ENCODE measurements around the gene SOWAHA. TPM values are rescaled to one million over a fixed set of nuclear protein-coding genes. Genes with fewer than 3 reads are reported as not detected.

Gene SOWAHA
- total and polyA plus RNA-seq, 2 experiments from 2014 or later, result not detected

- Histone ChIP-seq H3K4me3 (no peak overlapping the region), H3K4me1 (ENCODE audit: low read depth) (peaks cover 11% of the 10 kb centered on the region)
These were observed 27.7 kb upstream of the SOWAHA start for GRCh38 chr5:132785365-132785764.

GRCh38 chr5:132785864-132786263, 27.2 kb upstream of the SOWAHA start:
- DNase-seq (ENCODE audit: low read depth in 1 of 2, low spot score in 1 of 2), result no peak
- H3K27ac ChIP-seq, result peak overlapping the region; percentile 55
- TF ChIP-seq CTCF (IDR thresholded peaks at IDR 0.05; ENCODE audit: low read depth, low read length), result no peak
- peaks cover 11% of the 10 kb centered on the region for H3K4me1 ChIP-seq (ENCODE audit: low read depth)
- peaks cover 18% of the 10 kb centered on the region for H3K27me3 ChIP-seq
- no peaks in the 10 kb centered on the region for H3K36me3 ChIP-seq
- no peaks in the 10 kb centered on the region for H3K9me3 ChIP-seq (ENCODE audit: low read depth)
- H3K4me3 ChIP-seq, result no peak overlapping the region

More at GRCh38 chr5:132785365-132785764, 27.7 kb upstream of the SOWAHA start:
- peak in 1 of 2 donors; percentile 20 for DNase-seq (ENCODE audit: low read depth in 1 of 2, low spot score in 1 of 2)
- peak overlapping the region; percentile 55 for H3K27ac ChIP-seq
- H3K36me3 ChIP-seq, result no peaks in the 10 kb centered on the region
- TF ChIP-seq CTCF (IDR thresholded peaks at IDR 0.05; ENCODE audit: low read depth, low read length), result no peak
- H3K9me3 ChIP-seq (ENCODE audit: low read depth), result no peaks in the 10 kb centered on the region
- peaks cover 23% of the 10 kb centered on the region for H3K27me3 ChIP-seq

DNA sequence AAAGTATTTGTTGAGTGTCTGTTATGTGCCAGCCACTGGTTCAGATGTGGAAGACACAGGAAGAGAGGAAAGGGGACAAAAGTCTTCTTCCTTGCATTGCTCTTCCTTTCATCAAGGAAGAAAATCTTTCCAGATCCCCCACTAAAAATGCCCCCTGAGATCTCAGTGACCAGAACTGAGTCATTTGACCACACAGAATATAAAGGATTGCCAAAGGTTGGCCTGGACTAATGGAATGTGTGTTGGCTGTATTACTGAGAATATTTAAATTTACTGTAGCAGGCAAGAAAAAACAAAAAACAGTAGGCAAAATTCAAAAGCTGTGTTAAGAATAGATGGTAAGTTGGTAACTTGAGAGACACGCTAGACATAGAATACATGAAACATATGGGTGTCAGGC, 26.0 kb upstream of the SOWAHA start:
- Histone ChIP-seq H3K27ac (no peak overlapping the region), H3K4me3 (no peak overlapping the region), H3K4me1 (ENCODE audit: low read depth) (peaks cover 11% of the 10 kb centered on the region), H3K36me3 (no peaks in the 10 kb centered on the region), H3K9me3 (ENCODE audit: low read depth) (no peaks in the 10 kb centered on the region), H3K27me3 (peaks cover 8% of the 10 kb centered on the region)
- no peak for TF ChIP-seq CTCF (IDR thresholded peaks at IDR 0.05; ENCODE audit: low read depth, low read length)
- DNase-seq (ENCODE audit: low read depth in 1 of 2, low spot score in 1 of 2), result peak in 1 of 2 donors; percentile 45

DNA sequence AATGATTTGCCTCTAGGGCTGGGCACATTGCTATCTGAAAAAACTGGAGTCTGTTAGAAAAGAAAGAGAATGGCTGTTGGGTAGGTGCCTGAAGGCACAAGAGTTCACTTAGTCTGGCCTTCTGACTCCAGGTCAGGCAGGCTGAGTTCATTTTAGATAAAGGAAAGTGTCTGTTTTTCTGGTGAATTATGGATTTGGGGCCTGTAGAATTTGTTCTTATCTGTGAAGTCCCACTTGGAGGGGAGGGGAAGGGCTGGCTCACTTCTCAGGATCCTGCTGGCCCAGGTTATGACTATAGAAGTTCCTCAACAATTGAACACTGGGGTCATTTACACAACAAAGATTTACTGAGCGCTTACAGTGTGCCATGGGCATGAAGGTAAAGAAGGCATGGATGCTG, 24.6 kb upstream of the SOWAHA start:
- Histone ChIP-seq H3K9me3 (ENCODE audit: low read depth) (no peaks in the 10 kb centered on the region), H3K4me1 (ENCODE audit: low read depth) (peaks cover 11% of the 10 kb centered on the region), H3K27ac (no peak overlapping the region), H3K4me3 (no peak overlapping the region), H3K36me3 (no peaks in the 10 kb centered on the region), H3K27me3 (no peaks in the 10 kb centered on the region)
- no peak for TF ChIP-seq CTCF (IDR thresholded peaks at IDR 0.05; ENCODE audit: low read depth, low read length)
- no peak for DNase-seq (ENCODE audit: low read depth in 1 of 2, low spot score in 1 of 2)

GRCh38 chr5:132788990-132789886, 23.9 kb upstream of the SOWAHA start:
- no peak for TF ChIP-seq CTCF (IDR thresholded peaks at IDR 0.05; ENCODE audit: low read depth, low read length)
- no peaks in the 10 kb centered on the region for H3K36me3 ChIP-seq
- no peak overlapping the region for H3K4me3 ChIP-seq
- no peaks in the 10 kb centered on the region for H3K9me3 ChIP-seq (ENCODE audit: low read depth)
- no peak for DNase-seq (ENCODE audit: low read depth in 1 of 2, low spot score in 1 of 2)
- no peak overlapping the region for H3K27ac ChIP-seq
- H3K27me3 ChIP-seq, result no peaks in the 10 kb centered on the region
- peaks cover 11% of the 10 kb centered on the region for H3K4me1 ChIP-seq (ENCODE audit: low read depth)
